Fibroblast of villous mesenchyme (primary cell): ENCODE measurements around the gene SRRM3. TPM values are rescaled to one million over a fixed set of nuclear protein-coding genes. Genes with fewer than 3 reads are reported as not detected.
"Not testable (repeated sequence)": the region's sequence is repeated elsewhere in the genome, so short reads cannot be mapped to it uniquely, and the experiment has no call there.

Source experiments
- DNase-seq: peaks from one replicate; pipeline ENCODE4 v3.0.0-alpha.2; 2010; ENCODE audit warnings: low read depth
- H3K4me3 ChIP-seq: 2 replicates; pipeline ENCODE4 v1.5.1; 2011; ENCODE audit warnings: low read depth, mild to moderate bottlenecking, low read length
- total RNA-seq: library from RNA; depleted of rRNA; stranded (reverse); fragments of >200 nt; gene quantifications from 2 replicates; pipeline ENCODE4 v1.2.3, GENCODE V29; 2012
- TF ChIP-seq, protein P1 (sequence below): IDR thresholded peaks from 2 replicates; pipeline ENCODE4 v1.5.1; 2012; ENCODE audit warnings: low read depth, mild to moderate bottlenecking, low read length; ENCODE audit not compliant: insufficient read depth

Gene SRRM3
- total RNA-seq, 1 donor = 0.43 TPM

DNA sequence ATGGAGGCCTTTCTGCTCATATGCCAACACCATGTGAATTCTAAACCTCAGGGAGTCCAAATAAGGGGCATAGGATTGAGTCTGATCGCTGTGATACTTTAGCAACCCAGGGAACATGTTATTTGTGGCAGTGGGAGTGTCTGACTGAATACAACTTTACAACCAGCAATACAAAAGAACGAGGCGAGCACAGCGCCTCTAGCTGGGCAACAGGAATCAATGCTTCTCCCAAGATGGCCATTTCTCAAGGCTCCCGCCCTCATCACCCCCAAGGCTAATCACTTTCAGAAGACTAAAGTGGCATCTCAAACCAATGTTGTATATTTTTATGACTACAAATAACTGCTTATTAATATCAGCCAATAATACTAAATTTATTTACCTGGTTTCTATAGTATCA lies 129.0 kb downstream of the SRRM3 start:
- TF ChIP-seq, protein P1, sequence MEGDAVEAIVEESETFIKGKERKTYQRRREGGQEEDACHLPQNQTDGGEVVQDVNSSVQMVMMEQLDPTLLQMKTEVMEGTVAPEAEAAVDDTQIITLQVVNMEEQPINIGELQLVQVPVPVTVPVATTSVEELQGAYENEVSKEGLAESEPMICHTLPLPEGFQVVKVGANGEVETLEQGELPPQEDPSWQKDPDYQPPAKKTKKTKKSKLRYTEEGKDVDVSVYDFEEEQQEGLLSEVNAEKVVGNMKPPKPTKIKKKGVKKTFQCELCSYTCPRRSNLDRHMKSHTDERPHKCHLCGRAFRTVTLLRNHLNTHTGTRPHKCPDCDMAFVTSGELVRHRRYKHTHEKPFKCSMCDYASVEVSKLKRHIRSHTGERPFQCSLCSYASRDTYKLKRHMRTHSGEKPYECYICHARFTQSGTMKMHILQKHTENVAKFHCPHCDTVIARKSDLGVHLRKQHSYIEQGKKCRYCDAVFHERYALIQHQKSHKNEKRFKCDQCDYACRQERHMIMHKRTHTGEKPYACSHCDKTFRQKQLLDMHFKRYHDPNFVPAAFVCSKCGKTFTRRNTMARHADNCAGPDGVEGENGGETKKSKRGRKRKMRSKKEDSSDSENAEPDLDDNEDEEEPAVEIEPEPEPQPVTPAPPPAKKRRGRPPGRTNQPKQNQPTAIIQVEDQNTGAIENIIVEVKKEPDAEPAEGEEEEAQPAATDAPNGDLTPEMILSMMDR = no peak
- no peak for DNase-seq

DNA sequence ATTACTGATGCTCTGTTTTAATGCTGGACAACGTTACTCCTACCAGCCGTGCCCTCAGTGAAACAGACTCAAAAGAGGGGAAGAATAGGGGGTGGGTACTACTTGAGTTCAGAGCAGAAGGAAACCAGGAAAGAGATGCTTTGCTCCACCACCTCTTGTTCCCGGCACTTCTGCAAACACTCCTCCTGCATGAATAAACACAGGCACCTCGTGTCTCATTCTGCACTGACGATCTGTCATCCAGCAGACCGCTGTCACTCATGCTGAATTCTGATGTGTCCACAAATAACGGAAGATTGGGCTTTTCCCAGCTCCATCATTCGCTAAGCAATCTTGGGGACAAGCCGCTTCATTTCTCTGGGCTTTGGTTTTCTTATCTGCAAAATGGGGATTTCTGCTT lies 130.4 kb downstream of the SRRM3 start:
- H3K4me3 ChIP-seq = no peak overlapping the region
- TF ChIP-seq, protein P1 = no peak
- DNase-seq = no peak

More for the DNA sequence above, 129.0 kb downstream of the SRRM3 start:
- H3K4me3 ChIP-seq = no peak overlapping the region

DNA sequence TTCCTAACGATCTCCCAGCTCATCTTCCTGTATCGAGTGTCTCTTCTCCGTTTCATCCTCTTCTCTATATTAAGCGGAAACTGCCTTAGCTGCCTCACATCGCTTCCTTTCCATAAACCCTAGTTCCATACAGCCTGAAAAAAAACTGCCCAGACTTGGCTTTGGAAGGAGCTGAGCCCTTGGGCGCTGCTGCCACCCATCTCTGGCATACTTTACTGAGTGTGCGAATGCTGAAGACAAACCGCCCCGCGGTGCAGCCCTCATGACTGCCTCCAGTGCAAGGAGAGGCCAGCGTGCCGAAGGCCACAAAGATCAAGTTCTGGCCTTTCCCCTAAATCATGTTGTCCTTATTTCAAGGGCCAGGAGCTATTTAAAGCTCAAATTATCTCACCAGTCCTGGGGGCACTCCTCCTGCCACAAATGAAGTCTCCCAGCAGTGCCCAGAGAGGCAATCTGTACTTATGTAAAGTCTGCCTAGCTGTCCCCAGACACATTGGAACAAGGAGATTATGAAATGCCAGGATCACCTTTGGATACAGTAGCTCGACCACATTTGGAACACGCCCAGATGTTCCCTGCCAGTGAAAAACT lies 131.9 kb downstream of the SRRM3 start:
- peak; percentile 58 for DNase-seq
- TF ChIP-seq, protein P1 = no peak
- no peak overlapping the region for H3K4me3 ChIP-seq

DNA sequence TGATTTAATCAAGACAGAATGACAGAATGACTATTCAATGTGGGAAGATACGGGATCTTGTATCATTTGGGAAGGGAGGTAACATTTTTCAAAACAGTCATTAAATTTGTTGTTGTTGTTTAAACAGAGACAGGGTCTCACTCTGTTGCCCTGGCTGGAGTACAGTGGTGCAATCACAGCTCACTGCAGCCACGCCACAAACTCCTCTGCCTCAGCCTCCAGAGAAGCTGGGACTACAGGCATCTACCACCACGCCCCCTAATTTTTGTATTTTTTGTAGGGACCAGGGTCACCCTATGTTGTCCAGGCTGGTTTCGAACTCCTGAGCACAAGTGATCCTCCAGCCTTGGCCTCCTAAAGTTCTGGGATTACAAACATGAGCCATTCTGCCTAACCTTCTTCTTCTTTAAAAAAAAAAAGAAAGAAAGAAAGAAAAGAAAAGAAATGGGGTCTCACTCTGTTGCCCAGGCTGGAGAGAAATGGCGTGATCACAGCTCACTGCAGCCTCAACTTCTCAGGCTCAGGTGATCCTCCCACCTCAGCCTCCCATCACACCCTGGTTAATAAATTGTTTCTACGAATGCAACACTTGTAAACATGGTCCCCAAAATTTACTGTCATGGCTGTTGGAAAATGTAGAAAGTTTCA lies 132.7 kb downstream of the SRRM3 start:
- no peak for DNase-seq
- H3K4me3 ChIP-seq = no peak overlapping the region
- TF ChIP-seq, protein P1 = no peak

DNA sequence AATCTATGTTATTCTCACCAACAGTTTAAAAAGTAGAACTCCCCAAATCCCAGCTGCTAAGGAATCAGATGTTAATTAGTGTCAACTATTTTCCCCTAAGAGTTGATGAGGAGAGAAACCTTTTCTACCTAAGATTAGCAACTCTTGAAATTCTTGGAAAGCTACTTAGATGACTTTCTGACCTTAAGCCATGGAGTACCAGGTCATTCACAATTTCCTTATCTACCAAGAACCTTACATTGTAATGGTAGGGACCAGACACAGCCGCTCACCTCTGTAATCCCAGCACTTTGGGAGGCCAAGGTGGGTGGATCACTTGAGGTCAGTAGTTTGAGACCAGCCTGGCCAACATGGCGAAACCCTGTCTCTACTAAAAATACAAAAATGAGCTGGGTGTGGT lies 133.7 kb downstream of the SRRM3 start:
- not testable (repeated sequence) for DNase-seq, H3K4me3 ChIP-seq

DNA sequence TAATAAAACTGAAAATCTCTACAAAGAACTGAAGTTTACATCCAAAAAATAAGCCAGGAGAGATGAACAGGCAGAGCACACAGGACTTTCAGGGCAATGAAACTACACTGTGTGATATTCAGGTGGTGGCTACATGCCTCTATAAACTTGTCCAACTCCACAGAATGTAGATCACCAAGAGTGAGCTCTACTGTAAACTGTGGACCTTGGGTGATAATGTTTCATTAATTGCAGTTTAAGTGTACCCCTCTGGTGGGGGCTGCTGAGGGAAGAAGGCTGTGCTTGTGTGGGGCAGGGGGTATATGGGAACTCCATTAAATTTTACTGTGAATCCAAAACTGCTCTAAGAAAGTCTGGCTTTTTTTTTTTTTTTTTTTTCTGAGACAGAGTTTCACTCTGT lies 134.4 kb downstream of the SRRM3 start:
- DNase-seq = no peak
- TF ChIP-seq, protein P1 = no peak

More for the DNA sequence above, 134.4 kb downstream of the SRRM3 start:
- H3K4me3 ChIP-seq = no peak overlapping the region

Other genes starting within 250 kb of the SRRM3 start
- 18.4 and 30.2 TPM in 2 replicates for gene TMEM120A, start 207.3 kb upstream of the SRRM3 start, total RNA-seq
- gene STYXL1, start 153.9 kb upstream of the SRRM3 start, total RNA-seq = 31.2 and 35.4 TPM in 2 replicates
- 35.8 and 47.4 TPM in 2 replicates for gene MDH2, start 153.8 kb upstream of the SRRM3 start, total RNA-seq
- 77.7 and 130 TPM in 2 replicates for gene HSPB1, start 100.8 kb downstream of the SRRM3 start, total RNA-seq
- gene YWHAG, start 157.1 kb downstream of the SRRM3 start, total RNA-seq = 125 and 141 TPM in 2 replicates
- gene SSC4D, start 207.8 kb downstream of the SRRM3 start, total RNA-seq = 0.43 and 0.64 TPM in 2 replicates
- gene ZP3, start 223.1 kb downstream of the SRRM3 start, total RNA-seq = 0.86 and 0.97 TPM in 2 replicates